Left cardiac atrium (tissue), 4 donors: Measurements from ENCODE around the gene PSMD14. TPM values are rescaled to one million over a fixed set of nuclear protein-coding genes. Genes with fewer than 3 reads are reported as not detected.
"Not testable (repeated sequence)": the region's sequence is repeated elsewhere in the genome, so short reads cannot be mapped to it uniquely, and the experiment has no call there.

ENCODE experiments used
- ATAC-seq, 2 donors: fragments of 200-7000 bp; cut with Tn5 transposase; one replicate each; pipeline ENCODE4 v1.9.1; 2020; ENCODE audit warnings: mild to moderate bottlenecking in 2 of 2, moderate library complexity in 2 of 2
- DNase-seq: peaks from one replicate; pipeline ENCODE4 v3.0.0-alpha.2; 2020
- intact Hi-C, 2 donors: fragments of 100-400 bp; cut with DNase I; formaldehyde crosslinking; loops; one replicate each; pipeline versions ENCODE4 v1.14.1 to v1.15.1; 2022 to 2023
- total RNA-seq, 2 donors: library from RNA; stranded (reverse); fragmentation: NEBNext Ultra II Directional; extraction: Animal tissue kit (Norgen Biotek cat#: 25700); gene quantifications; one replicate each; pipeline ENCODE4 v1.2.1, GENCODE V29; 2021
- donor health status: DM: no; HTN: yes; CAD: no.
- donor health status: DM: no; HTN: yes; CAD: no; lungs with severe emphysema.
- donor health status: DM: yes; HTN: yes; CAD: no.
- donor health status: Dilated cardiomyopathy.

Gene PSMD14
- total RNA-seq, 2 donors from 2014 or later: 35.0 to 46.1 TPM

GRCh38 chr2:161327582-161327981, 19.4 kb downstream of the PSMD14 start:
- intact Hi-C loops: no loop called here
- no peak for DNase-seq
- no peak for ATAC-seq

- ATAC-seq (no peak), DNase-seq (no peak)
- intact Hi-C loops: no loop called here
Observed at GRCh38 chr2:161332371-161332967, 24.2 kb downstream of the PSMD14 start.

DNA sequence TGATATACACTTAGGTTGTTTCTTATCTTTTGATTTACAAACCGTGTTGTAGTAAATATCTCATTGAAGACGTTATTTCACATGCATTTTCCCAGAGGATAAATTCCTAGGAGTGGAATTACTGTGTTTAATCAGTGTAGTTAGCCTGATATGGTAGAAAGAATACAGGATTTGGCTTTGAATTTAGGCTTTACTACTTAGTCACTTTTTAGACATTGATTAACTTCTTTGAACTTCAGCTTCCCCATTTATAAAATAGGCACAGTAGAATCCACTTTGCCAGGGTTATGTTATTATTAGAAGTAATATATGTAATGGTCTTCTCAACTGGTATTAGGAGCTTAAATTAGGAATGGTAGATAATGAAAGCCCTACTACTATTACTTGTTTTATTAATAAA, 27.4 kb downstream of the PSMD14 start:
- intact Hi-C loops: no loop called here
- ATAC-seq (no peak), DNase-seq (no peak)

- ATAC-seq: no peak
- no peak for DNase-seq
- intact Hi-C loops: no loop called here
Observed at GRCh38 chr2:161337247-161337646, 29.0 kb downstream of the PSMD14 start.

GRCh38 chr2:161339532-161339931, 31.3 kb downstream of the PSMD14 start:
- intact Hi-C loops, DNase-seq: not testable (repeated sequence)
- ATAC-seq: peak in 1 of 2 donors; percentile 17

- DNase-seq, intact Hi-C loops: not testable (repeated sequence)
- peak; percentile 47 to 53 for ATAC-seq
Observed at GRCh38 chr2:161340930-161341413, 32.7 kb downstream of the PSMD14 start.

DNA sequence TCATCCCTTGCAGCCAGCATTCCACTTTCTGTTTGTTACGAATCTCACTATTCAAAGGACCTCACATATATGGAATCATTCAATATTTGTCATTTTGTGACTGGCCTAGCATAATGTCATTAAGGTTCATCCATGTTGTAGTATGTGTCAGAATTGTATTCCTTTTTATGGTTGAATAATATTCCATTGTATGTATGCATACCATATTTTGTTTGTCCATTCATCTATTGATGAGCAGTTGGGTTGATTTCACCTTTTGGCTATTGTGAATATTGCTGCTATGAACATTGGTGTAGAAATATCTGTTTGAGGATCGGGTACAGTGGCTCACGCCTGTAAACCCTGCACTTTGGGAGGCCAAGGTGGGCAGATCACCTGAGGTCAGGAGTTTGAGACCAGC, 35.0 kb downstream of the PSMD14 start:
- DNase-seq: no peak
- intact Hi-C loops: no loop called here
- no peak for ATAC-seq

GRCh38 chr2:161344692-161345091, 36.5 kb downstream of the PSMD14 start:
- intact Hi-C loops: no loop called here
- ATAC-seq (no peak), DNase-seq (no peak)

- ATAC-seq: no peak
- no peak for DNase-seq
- intact Hi-C loops: no loop called here
Observed at GRCh38 chr2:161351678-161352077, 43.5 kb downstream of the PSMD14 start.

DNA sequence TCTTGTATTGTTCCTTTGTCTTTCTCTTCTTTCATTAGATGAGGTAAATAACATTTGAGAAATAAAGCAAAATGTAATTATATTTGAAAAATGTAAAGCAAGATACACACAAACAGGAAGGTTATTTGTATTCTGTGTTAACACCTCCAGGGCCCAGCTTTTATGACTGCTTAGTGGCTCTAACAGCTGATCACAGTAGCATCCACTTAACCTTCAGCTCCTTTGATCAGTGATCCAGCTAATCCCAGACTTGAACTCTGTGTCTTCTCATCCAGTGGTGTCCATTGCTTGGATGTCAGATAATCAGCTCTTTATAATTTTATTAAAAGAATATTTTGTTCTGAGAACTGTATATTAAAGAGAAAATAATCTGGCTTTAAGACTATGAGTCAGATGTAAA, 44.5 kb downstream of the PSMD14 start:
- ATAC-seq (no peak), DNase-seq (no peak)
- intact Hi-C loops: no loop called here

GRCh38 chr2:161353543-161353942, 45.3 kb downstream of the PSMD14 start:
- no peak for DNase-seq
- no peak for ATAC-seq
- intact Hi-C loops: no loop called here

- ATAC-seq (no peak), DNase-seq (no peak)
- intact Hi-C loops: no loop called here
Observed at GRCh38 chr2:161354106-161354505, 45.9 kb downstream of the PSMD14 start.

DNA sequence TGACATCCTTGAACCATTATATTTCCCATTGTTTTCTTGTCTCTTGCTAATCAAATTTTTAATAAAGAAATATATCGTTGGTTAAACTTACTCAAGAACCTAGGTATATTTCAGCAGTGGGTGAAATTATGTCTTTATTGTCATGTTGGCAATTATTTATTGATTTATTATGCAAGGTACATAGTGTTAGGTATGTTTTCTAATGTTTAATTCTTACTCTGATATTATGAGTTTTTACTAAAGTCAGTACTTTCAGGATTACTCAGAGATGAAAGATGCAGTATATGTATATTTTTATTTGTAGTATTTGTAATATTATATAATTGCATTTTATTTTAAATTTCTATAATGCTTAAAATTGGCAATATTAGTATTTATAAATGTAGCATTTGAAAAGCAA, 46.9 kb downstream of the PSMD14 start:
- intact Hi-C loops: no loop called here
- DNase-seq (no peak), ATAC-seq (no peak)

- intact Hi-C loops: no loop called here
- no peak for DNase-seq
- ATAC-seq: no peak
Observed at GRCh38 chr2:161355983-161356382, 47.8 kb downstream of the PSMD14 start.

- intact Hi-C loops: no loop called here
- ATAC-seq: no peak
Observed at GRCh38 chr2:161357097-161357496, 48.9 kb downstream of the PSMD14 start.

GRCh38 chr2:161358838-161359237, 50.6 kb downstream of the PSMD14 start:
- intact Hi-C loops: no loop called here
- ATAC-seq (no peak), DNase-seq (no peak)

More at GRCh38 chr2:161357097-161357496, 48.9 kb downstream of the PSMD14 start:
- no peak for DNase-seq

DNA sequence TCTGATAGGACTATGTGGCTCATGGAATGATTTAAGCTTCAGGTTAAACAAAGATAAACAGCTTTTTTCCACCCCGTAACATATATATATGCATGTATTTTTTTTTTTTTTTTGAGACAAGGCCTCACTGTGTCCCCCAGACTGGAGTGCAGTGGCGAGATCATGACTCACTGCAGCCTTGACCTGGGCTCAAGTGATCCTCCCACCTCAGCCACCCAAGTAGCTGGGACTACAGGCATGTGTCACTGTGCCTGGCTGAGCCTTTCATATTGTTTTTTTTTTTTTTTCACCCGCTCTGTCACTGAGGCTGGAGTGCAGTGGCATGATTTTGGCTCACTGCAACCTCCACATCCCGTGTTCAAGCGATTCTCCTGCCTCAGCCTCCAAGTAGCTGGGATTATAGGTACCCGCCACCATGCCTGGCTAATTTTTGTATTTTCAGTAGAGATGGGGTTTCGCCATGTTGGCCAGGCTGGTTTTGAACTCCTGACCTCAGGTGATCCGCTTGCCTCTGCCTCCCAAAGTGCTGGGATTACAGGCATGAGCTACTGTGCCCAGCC, 52.0 kb downstream of the PSMD14 start:
- DNase-seq, intact Hi-C loops, ATAC-seq: not testable (repeated sequence)

DNA sequence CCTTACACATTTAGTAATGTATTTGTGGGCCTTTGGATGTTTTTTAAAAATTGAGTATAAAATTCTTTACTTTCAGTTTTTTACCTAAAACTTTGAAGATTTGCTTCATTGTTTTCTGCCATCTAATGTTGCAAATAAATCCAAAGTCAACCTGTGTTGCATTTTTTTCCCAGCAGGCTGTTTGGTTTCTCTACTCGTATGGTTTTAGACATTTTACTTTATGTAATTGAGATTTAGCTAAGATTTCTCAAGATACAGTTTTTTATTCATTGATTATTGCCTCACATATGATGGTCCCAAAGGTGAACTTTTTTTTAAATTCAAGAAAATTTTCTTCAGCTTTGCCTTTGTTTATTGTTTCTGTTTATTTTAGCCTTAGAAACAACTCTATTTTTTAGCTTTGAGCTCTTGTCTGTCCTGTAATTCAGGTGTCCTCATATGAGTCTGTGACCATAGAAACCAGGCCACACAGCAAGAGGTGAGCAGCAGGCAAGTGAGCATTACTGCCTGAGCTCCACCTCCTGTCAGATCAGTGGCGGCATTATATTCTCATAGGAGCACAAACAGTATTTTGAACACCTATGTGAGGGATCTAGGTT, 54.4 kb downstream of the PSMD14 start:
- ATAC-seq: no peak
- intact Hi-C loops: no loop called here
- no peak for DNase-seq

DNA sequence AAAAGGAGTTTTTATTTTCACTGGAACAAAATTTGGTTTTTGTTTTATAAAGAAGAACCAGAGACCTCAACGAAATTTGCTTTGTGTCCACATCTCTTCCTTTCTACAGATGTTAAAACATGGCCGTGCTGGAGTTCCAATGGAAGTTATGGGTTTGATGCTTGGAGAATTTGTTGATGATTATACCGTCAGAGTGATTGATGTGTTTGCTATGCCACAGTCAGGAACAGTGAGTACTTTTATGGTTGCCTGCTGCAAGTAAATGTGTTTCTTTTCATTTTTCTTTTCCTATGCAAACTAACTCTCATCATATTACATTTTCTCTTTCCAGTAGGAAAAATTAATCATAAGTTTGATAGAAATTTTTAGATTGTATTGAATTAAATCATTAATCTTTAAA, 59.5 kb downstream of the PSMD14 start:
- intact Hi-C loops: no loop called here
- no peak for ATAC-seq
- DNase-seq: no peak

DNA sequence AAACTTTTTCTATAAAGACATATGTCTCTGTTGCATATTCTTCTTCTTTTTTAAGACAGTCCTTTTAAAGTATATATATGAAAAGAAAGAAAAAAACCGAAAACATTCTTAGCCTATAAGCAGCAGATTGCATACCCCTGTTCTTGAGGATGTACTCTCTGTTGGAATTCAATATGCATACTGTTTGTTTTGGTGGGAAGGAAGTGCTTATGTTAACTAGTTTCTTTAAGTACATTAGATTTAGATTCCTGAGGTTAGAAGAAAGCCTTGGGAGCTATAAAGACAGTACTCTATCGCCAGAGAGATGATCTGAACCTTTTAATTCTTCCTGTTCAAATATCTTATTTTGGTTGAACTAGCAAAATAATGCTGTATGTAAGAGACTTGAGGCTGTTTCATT, 61.1 kb downstream of the PSMD14 start:
- no peak for DNase-seq
- ATAC-seq: no peak
- intact Hi-C loops: no loop called here

GRCh38 chr2:161370981-161371380, 62.8 kb downstream of the PSMD14 start:
- DNase-seq (no peak), ATAC-seq (no peak)
- intact Hi-C loops: no loop called here
